H9 (cell line): ENCODE measurements around the gene ERFE. TPM values are rescaled to one million over a fixed set of nuclear protein-coding genes. Genes with fewer than 3 reads are reported as not detected.

Source experiments
- DNase-seq: peaks from one replicate; pipeline ENCODE4 v3.0.0-alpha.2; 2017
- H2AFZ ChIP-seq: one replicate; pipeline ENCODE4 v1.6.1; 2013; ENCODE audit warnings: mild to moderate bottlenecking, low read length, control low read depth, moderate library complexity
- H2AK5ac ChIP-seq: 2 replicates; pipeline ENCODE4 v1.6.1; 2013; ENCODE audit warnings: low read length, control low read depth, mixed read lengths; ENCODE audit not compliant: insufficient read length
- H2BK120ac ChIP-seq: one replicate; pipeline ENCODE4 v1.6.1; 2013; ENCODE audit warnings: low read depth, mild to moderate bottlenecking, low read length, control low read depth, inconsistent platforms; ENCODE audit not compliant: poor library complexity, severe bottlenecking
- H2BK12ac ChIP-seq: 2 replicates; pipeline ENCODE4 v1.6.1; 2013; ENCODE audit warnings: low read length, control low read depth, mixed read lengths, low read depth; ENCODE audit not compliant: insufficient read length
- H2BK15ac ChIP-seq: 2 replicates; pipeline ENCODE4 v1.6.1; 2013; ENCODE audit warnings: low read depth, low read length, control low read depth
- H2BK20ac ChIP-seq: one replicate; pipeline ENCODE4 v1.6.1; 2013; ENCODE audit warnings: low read depth, mild to moderate bottlenecking, low read length, control low read depth, inconsistent platforms; ENCODE audit not compliant: poor library complexity, severe bottlenecking
- H2BK5ac ChIP-seq: 2 replicates; pipeline ENCODE4 v1.6.1; 2013; ENCODE audit warnings: low read length, control low read depth, mixed read lengths; ENCODE audit not compliant: insufficient read length
- H3K14ac ChIP-seq: 2 replicates; pipeline ENCODE4 v1.6.1; 2013; ENCODE audit warnings: low read length, control low read depth; ENCODE audit not compliant: insufficient read depth
- H3K18ac ChIP-seq: 2 replicates; pipeline ENCODE4 v1.6.1; 2013; ENCODE audit warnings: low read depth, mild to moderate bottlenecking, mixed read lengths, low read length, control low read depth; ENCODE audit not compliant: insufficient read length
- H3K23ac ChIP-seq: 2 replicates; pipeline ENCODE4 v1.6.1; 2013; ENCODE audit warnings: low read length, control low read depth, mixed read lengths, low read depth; ENCODE audit not compliant: insufficient read length
- H3K23me2 ChIP-seq: 2 replicates; pipeline ENCODE4 v1.6.1; 2013; ENCODE audit warnings: low read depth, mild to moderate bottlenecking, mixed read lengths, low read length, control low read depth; ENCODE audit not compliant: insufficient read length, poor library complexity, severe bottlenecking
- H3K27ac ChIP-seq: 2 replicates; pipeline ENCODE4 v1.5.1; 2013; ENCODE audit warnings: low read length, control low read depth, mixed read lengths, low read depth; ENCODE audit not compliant: insufficient read length
- H3K27me3 ChIP-seq: 2 replicates; pipeline ENCODE4 v1.6.1; 2013; ENCODE audit warnings: low read length, control low read depth, inconsistent platforms; ENCODE audit not compliant: insufficient read depth
- H3K4ac ChIP-seq: 2 replicates; pipeline ENCODE4 v1.6.1; 2013; ENCODE audit warnings: low read depth, mild to moderate bottlenecking, control low read depth, inconsistent platforms, low read length, moderate library complexity
- H3K4me1 ChIP-seq: 2 replicates; pipeline ENCODE4 v1.6.1; 2013; ENCODE audit warnings: low read length, control low read depth, inconsistent platforms; ENCODE audit not compliant: insufficient read depth
- H3K4me2 ChIP-seq: 2 replicates; pipeline ENCODE4 v1.6.1; 2013; ENCODE audit warnings: low read length, control low read depth, mixed read lengths; ENCODE audit not compliant: insufficient read length, insufficient read depth
- H3K56ac ChIP-seq: 2 replicates; pipeline ENCODE4 v1.6.1; 2013; ENCODE audit warnings: low read depth, mild to moderate bottlenecking, mixed read lengths, low read length, control low read depth; ENCODE audit not compliant: insufficient read length
- H3K79me1 ChIP-seq: 2 replicates; pipeline ENCODE4 v1.6.1; 2013; ENCODE audit warnings: low read depth, mild to moderate bottlenecking, moderate library complexity, low read length, control low read depth, inconsistent platforms; ENCODE audit not compliant: insufficient read depth, poor library complexity, severe bottlenecking
- H3K79me2 ChIP-seq: 2 replicates; pipeline ENCODE4 v1.6.1; 2013; ENCODE audit warnings: low read length, control low read depth, inconsistent platforms; ENCODE audit not compliant: insufficient read depth
- H3K9ac ChIP-seq: 2 replicates; pipeline ENCODE4 v1.6.1; 2013; ENCODE audit warnings: low read length, control low read depth, mixed read lengths; ENCODE audit not compliant: insufficient read length; ENCODE audit errors: extremely low read depth
- H3K9me3 ChIP-seq: one replicate; pipeline ENCODE4 v1.6.1; 2013; ENCODE audit warnings: low read depth, low read length, inconsistent platforms; ENCODE audit not compliant: control insufficient read depth
- H3T11ph ChIP-seq: one replicate; pipeline ENCODE4 v1.6.1; 2013; ENCODE audit warnings: mild to moderate bottlenecking, low read length, control low read depth, inconsistent platforms
- H4K20me1 ChIP-seq: one replicate; pipeline ENCODE4 v1.6.1; 2013; ENCODE audit not compliant: control insufficient read depth, insufficient read length, insufficient read depth
- H4K5ac ChIP-seq: 2 replicates; pipeline ENCODE4 v1.6.1; 2013; ENCODE audit warnings: low read depth, mild to moderate bottlenecking, mixed read lengths, low read length, control low read depth; ENCODE audit not compliant: insufficient read length
- H4K8ac ChIP-seq: replicated peaks from 2 replicates; pipeline ENCODE4 v1.6.1; 2013; ENCODE audit warnings: low read length, control low read depth, mixed read lengths, low read depth; ENCODE audit not compliant: insufficient read length
- H4K91ac ChIP-seq: 2 replicates; pipeline ENCODE4 v1.6.1; 2013; ENCODE audit warnings: low read depth, mild to moderate bottlenecking, moderate library complexity, mixed read lengths, low read length, control low read depth; ENCODE audit not compliant: insufficient read length
- H3K27ac Mint-ChIP-seq, 3 experiments: 2 replicates in 2 of 3; 3 replicates in 1 of 3; pipeline ENCODE4 v1.8.0; 2020 to 2021; ENCODE audit warnings: mixed read lengths in 3 of 3, mild to moderate bottlenecking in 1 of 3, moderate library complexity in 1 of 3
- H3K27me3 Mint-ChIP-seq: 2 replicates; pipeline ENCODE4 v1.8.0; 2021; ENCODE audit warnings: low read depth, mild to moderate bottlenecking, moderate library complexity, mixed read lengths
- H3K36me3 Mint-ChIP-seq, 3 experiments: 2 replicates in 2 of 3; 3 replicates in 1 of 3; pipeline ENCODE4 v1.8.0; 2020 to 2021; ENCODE audit warnings: low read depth in 3 of 3, mixed read lengths in 3 of 3; ENCODE audit not compliant: insufficient read depth in 1 of 3
- H3K4me1 Mint-ChIP-seq, 2 experiments: 2 replicates each; pipeline ENCODE4 v1.8.0; 2020; ENCODE audit warnings: mixed read lengths in 2 of 2
- H3K4me3 Mint-ChIP-seq, 2 experiments: 2 replicates in 1 of 2; 3 replicates in 1 of 2; pipeline ENCODE4 v1.8.0; 2020 to 2021; ENCODE audit warnings: mild to moderate bottlenecking in 2 of 2, mixed read lengths in 2 of 2, moderate library complexity in 1 of 2
- H3K9me3 Mint-ChIP-seq, 2 experiments: 2 replicates in 1 of 2; 3 replicates in 1 of 2; pipeline ENCODE4 v1.8.0; 2020; ENCODE audit warnings: mild to moderate bottlenecking in 2 of 2, mixed read lengths in 2 of 2, moderate library complexity in 1 of 2
- WGBS: extraction: QIAGEN DNeasy Blood & Tissue Kit; methylation state at CpG from one replicate; pipeline ENCODE4 v1.1.7; 2013; ENCODE audit warnings: missing lambda C conversion rate, low lambda C conversion rate, mixed read lengths; ENCODE audit not compliant: insufficient read length; ENCODE audit errors: extremely low coverage; 5-methylcytosine and 5-hydroxymethylcytosine counted together
- total RNA-seq: library from RNA; stranded (reverse); gene quantifications from 2 replicates; pipeline ENCODE4 v1.2.1, GENCODE V29; 2021
- TF ChIP-seq, protein P1 (sequence below): fragments of 200-600 bp; sonication (generic); conservative IDR thresholded peaks from 3 replicates; pipeline ENCODE4 v1.8.0; 2021; ENCODE audit warnings: antibody characterized with exemption, mild to moderate bottlenecking

Gene ERFE
- total RNA-seq, 1 experiment from 2014 or later, result 2.1 TPM

DNA sequence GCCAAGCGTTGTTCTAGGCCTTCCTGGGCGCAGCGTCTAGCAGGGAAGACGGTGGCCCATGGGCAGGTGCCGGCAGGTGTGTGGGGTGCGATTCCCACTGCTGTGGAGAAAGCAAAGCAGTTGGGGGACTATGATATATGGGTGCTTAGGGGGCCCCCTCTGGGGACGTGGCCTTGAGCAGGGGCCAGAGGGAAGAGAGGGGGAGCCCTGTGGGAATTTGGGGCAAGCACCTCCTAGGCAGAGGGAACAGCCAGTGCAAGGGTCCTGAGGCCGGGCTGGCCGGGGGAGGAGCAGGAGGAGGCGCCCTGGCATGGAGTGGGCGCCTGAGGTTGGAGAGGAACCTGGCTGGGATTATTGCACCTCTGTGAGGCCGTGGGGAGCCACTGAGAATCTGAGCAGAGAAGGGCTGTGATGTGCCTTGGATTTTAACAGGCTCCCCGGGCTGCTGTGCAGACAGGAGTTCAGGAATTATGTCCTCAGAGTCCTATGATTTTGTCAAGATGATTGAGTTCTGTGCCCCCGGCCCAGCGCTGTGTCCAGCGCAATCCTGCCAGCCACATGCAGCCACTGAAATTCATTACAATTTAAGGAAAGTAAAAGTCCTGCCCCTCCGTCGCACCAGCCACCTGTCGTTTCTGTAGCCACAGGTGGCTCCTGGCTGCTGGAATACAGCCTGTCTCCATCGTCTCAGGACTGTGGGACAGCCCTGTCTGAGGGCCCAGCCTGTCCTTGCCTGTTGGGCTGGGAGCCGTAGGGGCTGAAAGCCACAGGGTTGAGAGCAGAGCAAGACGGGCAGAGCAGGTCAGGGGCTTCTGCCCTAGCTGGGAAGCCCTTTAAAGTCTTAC, 29.4 kb upstream of the ERFE start:
- Histone ChIP-seq H4K20me1 (no peaks in the 10 kb centered on the region), H4K5ac (no peak overlapping the region), H2AFZ (no peak overlapping the region), H3K56ac (no peak overlapping the region), H4K91ac (no peak overlapping the region), H3K14ac (no peak overlapping the region; the same call in 1 of the 2 replicates), H3K27ac (no peak overlapping the region), H2BK120ac (no peak overlapping the region), H3K9me3 (no peaks in the 10 kb centered on the region), H3K27me3 (no peaks in the 10 kb centered on the region), H4K8ac (no peak overlapping the region), H2AK5ac (no peak overlapping the region), H3K4ac (no peak overlapping the region), H3K9ac (no peak overlapping the region), H3K23ac (no peak overlapping the region), H3K4me2 (no peak overlapping the region), H2BK12ac (no peak overlapping the region), H2BK15ac (no peak overlapping the region), H2BK20ac (no peak overlapping the region), H3K4me1 (no peaks in the 10 kb centered on the region), H2BK5ac (no peak overlapping the region), H3T11ph (no peak overlapping the region), H3K79me2 (no peaks in the 10 kb centered on the region), H3K79me1 (no peaks in the 10 kb centered on the region), H3K18ac (no peak overlapping the region), H3K23me2 (no peaks in the 10 kb centered on the region)
- Mint-ChIP-seq H3K36me3 (no peaks in the 10 kb centered on the region), H3K27ac (no peak overlapping the region), H3K4me3 (no peak overlapping the region), H3K27me3 (no peaks in the 10 kb centered on the region; the same call in 1 of the 2 replicates), H3K4me1 (no peaks in the 10 kb centered on the region), H3K9me3 (no peaks in the 10 kb centered on the region; a peak in 1 of 5 replicates)
- TF ChIP-seq, protein P1, sequence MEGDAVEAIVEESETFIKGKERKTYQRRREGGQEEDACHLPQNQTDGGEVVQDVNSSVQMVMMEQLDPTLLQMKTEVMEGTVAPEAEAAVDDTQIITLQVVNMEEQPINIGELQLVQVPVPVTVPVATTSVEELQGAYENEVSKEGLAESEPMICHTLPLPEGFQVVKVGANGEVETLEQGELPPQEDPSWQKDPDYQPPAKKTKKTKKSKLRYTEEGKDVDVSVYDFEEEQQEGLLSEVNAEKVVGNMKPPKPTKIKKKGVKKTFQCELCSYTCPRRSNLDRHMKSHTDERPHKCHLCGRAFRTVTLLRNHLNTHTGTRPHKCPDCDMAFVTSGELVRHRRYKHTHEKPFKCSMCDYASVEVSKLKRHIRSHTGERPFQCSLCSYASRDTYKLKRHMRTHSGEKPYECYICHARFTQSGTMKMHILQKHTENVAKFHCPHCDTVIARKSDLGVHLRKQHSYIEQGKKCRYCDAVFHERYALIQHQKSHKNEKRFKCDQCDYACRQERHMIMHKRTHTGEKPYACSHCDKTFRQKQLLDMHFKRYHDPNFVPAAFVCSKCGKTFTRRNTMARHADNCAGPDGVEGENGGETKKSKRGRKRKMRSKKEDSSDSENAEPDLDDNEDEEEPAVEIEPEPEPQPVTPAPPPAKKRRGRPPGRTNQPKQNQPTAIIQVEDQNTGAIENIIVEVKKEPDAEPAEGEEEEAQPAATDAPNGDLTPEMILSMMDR, result no peak
- DNase-seq, result no peak
- no CpG with 5 or more reads among the region's 22 CpGs for WGBS
